ENCODE results near the gene PRM3. TPM values are rescaled to one million over a fixed set of nuclear protein-coding genes. Genes with fewer than 3 reads are reported as not detected.

The PRM3 gene
- total RNA-seq, 1 donor from 2014 or later: not detected

DNA sequence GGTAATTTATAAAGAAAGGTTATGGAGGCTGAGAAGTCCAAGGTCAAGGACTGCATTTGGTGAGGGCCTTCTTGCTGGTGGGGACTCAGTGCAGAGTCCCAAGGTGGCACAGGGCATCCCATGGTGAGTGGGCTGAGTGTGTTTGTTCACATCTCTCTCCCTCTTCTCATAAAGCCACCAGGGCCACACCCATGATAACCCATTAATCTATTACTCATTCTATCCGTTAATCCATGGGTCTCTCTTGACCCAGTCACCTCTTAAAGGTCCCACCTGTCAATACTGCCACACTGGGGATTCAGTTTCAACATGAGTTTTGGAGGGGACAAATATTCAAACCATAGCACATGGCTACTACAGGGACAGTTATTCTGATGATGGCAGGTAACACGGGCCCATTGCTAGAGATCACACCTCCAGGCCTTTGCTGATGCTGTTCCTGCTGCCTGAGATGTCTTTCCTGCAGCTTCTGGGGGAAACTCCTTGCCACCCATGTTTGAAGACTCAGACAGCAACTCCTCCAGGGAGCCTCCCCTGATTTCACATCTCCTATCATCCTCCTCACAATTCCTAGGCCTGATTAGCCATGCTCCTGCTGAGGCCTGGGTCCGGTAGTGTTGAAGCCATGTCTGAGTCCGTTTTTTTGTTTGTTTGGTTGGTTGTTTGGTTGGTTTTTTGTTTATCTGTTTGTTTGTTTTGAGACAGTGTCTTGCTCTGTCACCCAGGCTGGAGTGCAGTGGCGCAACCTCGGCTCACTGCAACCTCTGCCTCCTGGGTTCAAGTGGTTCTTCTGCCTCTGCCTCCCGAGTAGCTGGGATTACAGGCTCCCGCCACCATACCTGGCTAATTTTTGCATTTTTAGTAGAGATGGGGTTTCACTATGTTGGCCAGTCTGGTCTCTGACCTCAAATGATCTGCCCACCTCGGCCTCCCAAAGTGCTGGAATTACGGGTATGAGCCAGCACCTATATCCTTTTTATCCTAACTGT, 33.5 kb downstream of the PRM3 start:
- H3K4me2 ChIP-seq: no peak overlapping the region
- no peaks in the 10 kb centered on the region for H3K9me3 Mint-ChIP-seq
- peaks cover 3% of the 10 kb centered on the region for H3K27me3 Mint-ChIP-seq (ENCODE audit: insufficient read depth, low read depth)
- H3K27ac ChIP-seq: no peak overlapping the region
- no peak overlapping the region for H2AFZ ChIP-seq (replicated peaks)
- no peak overlapping the region for H3K27ac Mint-ChIP-seq
- H3K4me1 ChIP-seq: no peaks in the 10 kb centered on the region
- no peaks in the 10 kb centered on the region for H3K79me2 ChIP-seq (ENCODE audit: low read depth)
- H3K27me3 ChIP-seq: no peaks in the 10 kb centered on the region
- no peaks in the 10 kb centered on the region for H3K9me3 ChIP-seq (ENCODE audit: low read depth)
- no peaks in the 10 kb centered on the region for H3F3A ChIP-seq (ENCODE audit: low read depth)
- no peak overlapping the region for H3K9ac ChIP-seq
- no peak for DNase-seq (ENCODE audit: low spot score)
- H3K4me3 Mint-ChIP-seq: no peak overlapping the region
- no peaks in the 10 kb centered on the region for H3K36me3 ChIP-seq
- no peaks in the 10 kb centered on the region for H4K20me1 ChIP-seq (ENCODE audit: low read depth)
- TF ChIP-seq EZH2 (IDR thresholded peaks at IDR 0.05): no peak
- TF ChIP-seq EZH2phosphoT487 (IDR thresholded peaks at IDR 0.05): no peak
- TF ChIP-seq CTCF (IDR thresholded peaks at IDR 0.05): no peak
- no peaks in the 10 kb centered on the region for H3K4me1 Mint-ChIP-seq
- H3K4me3 ChIP-seq: no peak overlapping the region
- H3K36me3 Mint-ChIP-seq: no peaks in the 10 kb centered on the region

- no peaks in the 10 kb centered on the region for H3F3A ChIP-seq (ENCODE audit: low read depth)
- H3K4me3 ChIP-seq: no peak overlapping the region
- no peaks in the 10 kb centered on the region for H3K9me3 Mint-ChIP-seq
- H3K27me3 Mint-ChIP-seq (ENCODE audit: insufficient read depth, low read depth): peaks cover 3% of the 10 kb centered on the region
- H3K4me3 Mint-ChIP-seq: no peak overlapping the region
- no peak overlapping the region for H3K9ac ChIP-seq
- H3K36me3 Mint-ChIP-seq: no peaks in the 10 kb centered on the region
- no peak overlapping the region for H3K4me2 ChIP-seq
- no peaks in the 10 kb centered on the region for H3K4me1 ChIP-seq
- H2AFZ ChIP-seq (replicated peaks): no peak overlapping the region
- H3K36me3 ChIP-seq: no peaks in the 10 kb centered on the region
- H3K79me2 ChIP-seq (ENCODE audit: low read depth): no peaks in the 10 kb centered on the region
- no peak overlapping the region for H3K27ac ChIP-seq
- H3K4me1 Mint-ChIP-seq: no peaks in the 10 kb centered on the region
- no peaks in the 10 kb centered on the region for H3K9me3 ChIP-seq (ENCODE audit: low read depth)
- no peak overlapping the region for H3K27ac Mint-ChIP-seq
- no peak for TF ChIP-seq EZH2 (IDR thresholded peaks at IDR 0.05)
- no peak for TF ChIP-seq EZH2phosphoT487 (IDR thresholded peaks at IDR 0.05)
- no peak for TF ChIP-seq CTCF (IDR thresholded peaks at IDR 0.05)
- no peak for DNase-seq (ENCODE audit: low spot score)
- no peaks in the 10 kb centered on the region for H3K27me3 ChIP-seq
- H4K20me1 ChIP-seq (ENCODE audit: low read depth): no peaks in the 10 kb centered on the region
Measured at GRCh38 chr16:11238272-11239202, 34.9 kb downstream of the PRM3 start.

DNA sequence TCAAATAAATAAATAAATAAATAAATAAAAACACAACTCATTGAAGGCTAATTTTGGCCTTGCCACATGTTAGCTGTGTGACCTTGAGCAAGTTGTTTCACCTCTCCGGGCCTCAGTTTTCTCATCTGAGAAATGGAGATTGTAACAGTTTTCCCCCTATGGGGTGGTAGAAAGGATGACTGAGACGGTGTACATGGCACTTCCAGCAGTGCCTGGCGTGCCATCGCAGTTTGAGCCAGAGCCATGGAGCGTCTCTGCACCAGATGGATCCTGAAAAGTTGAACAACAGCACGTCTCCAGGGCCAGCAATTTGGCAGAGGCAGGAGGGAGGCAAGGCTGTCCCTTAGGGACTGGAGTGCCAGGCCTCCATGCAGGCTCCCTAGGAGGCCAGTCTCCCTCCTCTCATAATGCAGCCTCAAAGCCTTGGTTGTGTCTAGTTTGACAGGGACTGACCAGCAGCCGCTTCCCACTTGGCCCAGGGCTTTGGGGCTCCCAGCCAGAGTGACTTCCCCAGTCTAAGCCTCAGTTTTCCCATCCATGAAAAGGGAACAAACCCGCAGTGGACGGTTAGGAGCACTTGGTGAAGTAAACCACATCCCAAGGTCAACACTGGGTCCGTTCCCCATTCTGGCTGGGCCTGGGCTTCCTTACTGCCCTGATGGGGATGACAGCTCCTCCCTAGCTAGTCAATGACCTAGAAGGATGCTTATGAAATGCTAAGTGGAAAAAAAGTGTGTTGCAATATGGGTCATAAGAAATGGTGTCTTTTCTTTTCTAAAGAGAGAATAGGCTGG, 36.8 kb downstream of the PRM3 start:
- no peaks in the 10 kb centered on the region for H3K4me1 ChIP-seq
- TF ChIP-seq EZH2 (IDR thresholded peaks at IDR 0.05) (no peak), CTCF (IDR thresholded peaks at IDR 0.05) (no peak), EZH2phosphoT487 (IDR thresholded peaks at IDR 0.05) (no peak)
- no peaks in the 10 kb centered on the region for H3F3A ChIP-seq (ENCODE audit: low read depth)
- no peaks in the 10 kb centered on the region for H3K79me2 ChIP-seq (ENCODE audit: low read depth)
- H3K36me3 ChIP-seq: no peaks in the 10 kb centered on the region
- no peak overlapping the region for H3K4me2 ChIP-seq
- Mint-ChIP-seq H3K27ac (no peak overlapping the region), H3K36me3 (no peaks in the 10 kb centered on the region), H3K4me3 (no peak overlapping the region), H3K27me3 (ENCODE audit: insufficient read depth, low read depth) (peaks cover 5% of the 10 kb centered on the region), H3K9me3 (no peaks in the 10 kb centered on the region), H3K4me1 (no peaks in the 10 kb centered on the region)
- H3K9ac ChIP-seq: no peak overlapping the region
- H2AFZ ChIP-seq (replicated peaks): no peak overlapping the region
- no peaks in the 10 kb centered on the region for H3K9me3 ChIP-seq (ENCODE audit: low read depth)
- H4K20me1 ChIP-seq (ENCODE audit: low read depth): no peaks in the 10 kb centered on the region
- H3K4me3 ChIP-seq: no peak overlapping the region
- H3K27me3 ChIP-seq: no peaks in the 10 kb centered on the region
- H3K27ac ChIP-seq: no peak overlapping the region
- DNase-seq (ENCODE audit: low spot score): no peak
